ENCODE measurements around the gene FBXL12. TPM values are rescaled to one million over a fixed set of nuclear protein-coding genes. Genes with fewer than 3 reads are reported as not detected.

FBXL12 gene
- total and polyA plus RNA-seq, 2 experiments from 2014 or later: 23.5 to 25.4 TPM

DNA sequence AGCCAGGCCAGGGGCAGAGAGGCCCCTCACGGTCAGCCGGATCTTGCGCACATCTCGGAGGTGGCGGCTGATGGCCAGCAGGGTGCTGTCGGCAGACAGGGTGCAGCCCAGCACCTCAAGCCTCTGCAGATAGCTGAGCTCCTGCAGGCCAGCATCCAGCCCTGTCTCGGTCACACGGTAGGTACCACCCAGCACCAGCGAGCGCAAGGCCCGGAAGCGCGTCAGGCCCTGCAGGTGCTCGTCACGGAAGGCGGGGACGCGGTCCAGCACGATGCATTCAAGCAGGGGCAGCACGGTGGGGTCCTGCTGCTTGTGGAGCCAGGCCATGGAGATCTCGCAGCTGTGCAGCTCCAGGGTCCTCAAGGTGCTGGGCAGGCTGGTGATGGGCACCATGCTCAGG is 7.7 kb downstream of the FBXL12 start:
- H3K27ac Mint-ChIP-seq: no peak overlapping the region
- TF ChIP-seq, protein P1, sequence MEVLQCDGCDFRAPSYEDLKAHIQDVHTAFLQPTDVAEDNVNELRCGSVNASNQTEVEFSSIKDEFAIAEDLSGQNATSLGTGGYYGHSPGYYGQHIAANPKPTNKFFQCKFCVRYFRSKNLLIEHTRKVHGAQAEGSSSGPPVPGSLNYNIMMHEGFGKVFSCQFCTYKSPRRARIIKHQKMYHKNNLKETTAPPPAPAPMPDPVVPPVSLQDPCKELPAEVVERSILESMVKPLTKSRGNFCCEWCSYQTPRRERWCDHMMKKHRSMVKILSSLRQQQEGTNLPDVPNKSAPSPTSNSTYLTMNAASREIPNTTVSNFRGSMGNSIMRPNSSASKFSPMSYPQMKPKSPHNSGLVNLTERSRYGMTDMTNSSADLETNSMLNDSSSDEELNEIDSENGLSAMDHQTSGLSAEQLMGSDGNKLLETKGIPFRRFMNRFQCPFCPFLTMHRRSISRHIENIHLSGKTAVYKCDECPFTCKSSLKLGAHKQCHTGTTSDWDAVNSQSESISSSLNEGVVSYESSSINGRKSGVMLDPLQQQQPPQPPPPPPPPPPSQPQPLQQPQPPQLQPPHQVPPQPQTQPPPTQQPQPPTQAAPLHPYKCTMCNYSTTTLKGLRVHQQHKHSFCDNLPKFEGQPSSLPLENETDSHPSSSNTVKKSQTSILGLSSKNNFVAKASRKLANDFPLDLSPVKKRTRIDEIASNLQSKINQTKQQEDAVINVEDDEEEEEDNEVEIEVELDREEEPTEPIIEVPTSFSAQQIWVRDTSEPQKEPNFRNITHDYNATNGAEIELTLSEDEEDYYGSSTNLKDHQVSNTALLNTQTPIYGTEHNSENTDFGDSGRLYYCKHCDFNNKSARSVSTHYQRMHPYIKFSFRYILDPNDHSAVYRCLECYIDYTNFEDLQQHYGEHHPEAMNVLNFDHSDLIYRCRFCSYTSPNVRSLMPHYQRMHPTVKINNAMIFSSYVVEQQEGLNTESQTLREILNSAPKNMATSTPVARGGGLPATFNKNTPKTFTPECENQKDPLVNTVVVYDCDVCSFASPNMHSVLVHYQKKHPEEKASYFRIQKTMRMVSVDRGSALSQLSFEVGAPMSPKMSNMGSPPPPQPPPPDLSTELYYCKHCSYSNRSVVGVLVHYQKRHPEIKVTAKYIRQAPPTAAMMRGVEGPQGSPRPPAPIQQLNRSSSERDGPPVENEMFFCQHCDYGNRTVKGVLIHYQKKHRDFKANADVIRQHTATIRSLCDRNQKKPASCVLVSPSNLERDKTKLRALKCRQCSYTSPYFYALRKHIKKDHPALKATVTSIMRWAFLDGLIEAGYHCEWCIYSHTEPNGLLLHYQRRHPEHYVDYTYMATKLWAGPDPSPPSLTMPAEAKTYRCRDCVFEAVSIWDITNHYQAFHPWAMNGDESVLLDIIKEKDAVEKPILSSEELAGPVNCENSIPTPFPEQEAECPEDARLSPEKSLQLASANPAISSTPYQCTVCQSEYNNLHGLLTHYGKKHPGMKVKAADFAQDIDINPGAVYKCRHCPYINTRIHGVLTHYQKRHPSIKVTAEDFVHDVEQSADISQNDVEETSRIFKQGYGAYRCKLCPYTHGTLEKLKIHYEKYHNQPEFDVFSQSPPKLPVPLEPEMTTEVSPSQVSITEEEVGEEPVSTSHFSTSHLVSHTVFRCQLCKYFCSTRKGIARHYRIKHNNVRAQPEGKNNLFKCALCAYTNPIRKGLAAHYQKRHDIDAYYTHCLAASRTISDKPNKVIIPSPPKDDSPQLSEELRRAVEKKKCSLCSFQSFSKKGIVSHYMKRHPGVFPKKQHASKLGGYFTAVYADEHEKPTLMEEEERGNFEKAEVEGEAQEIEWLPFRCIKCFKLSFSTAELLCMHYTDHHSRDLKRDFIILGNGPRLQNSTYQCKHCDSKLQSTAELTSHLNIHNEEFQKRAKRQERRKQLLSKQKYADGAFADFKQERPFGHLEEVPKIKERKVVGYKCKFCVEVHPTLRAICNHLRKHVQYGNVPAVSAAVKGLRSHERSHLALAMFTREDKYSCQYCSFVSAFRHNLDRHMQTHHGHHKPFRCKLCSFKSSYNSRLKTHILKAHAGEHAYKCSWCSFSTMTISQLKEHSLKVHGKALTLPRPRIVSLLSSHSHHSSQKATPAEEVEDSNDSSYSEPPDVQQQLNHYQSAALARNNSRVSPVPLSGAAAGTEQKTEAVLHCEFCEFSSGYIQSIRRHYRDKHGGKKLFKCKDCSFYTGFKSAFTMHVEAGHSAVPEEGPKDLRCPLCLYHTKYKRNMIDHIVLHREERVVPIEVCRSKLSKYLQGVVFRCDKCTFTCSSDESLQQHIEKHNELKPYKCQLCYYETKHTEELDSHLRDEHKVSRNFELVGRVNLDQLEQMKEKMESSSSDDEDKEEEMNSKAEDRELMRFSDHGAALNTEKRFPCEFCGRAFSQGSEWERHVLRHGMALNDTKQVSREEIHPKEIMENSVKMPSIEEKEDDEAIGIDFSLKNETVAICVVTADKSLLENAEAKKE (CRISPR knock-in tag; IDR thresholded peaks at IDR 0.05): no peak
- TF ChIP-seq NANOG (IDR thresholded peaks at IDR 0.05; ENCODE audit: borderline replicate concordance) (no peak), EZH2phosphoT487 (IDR thresholded peaks at IDR 0.05; ENCODE audit: unreplicated experiment) (no peak), ZNF331 (CRISPR knock-in tag; IDR thresholded peaks at IDR 0.05; ENCODE audit: low read depth) (no peak), CREB1 (CRISPR knock-in tag; IDR thresholded peaks at IDR 0.05; ENCODE audit: low read depth) (no peak), EZH2 (IDR thresholded peaks at IDR 0.05; ENCODE audit: low read depth, unreplicated experiment) (no peak), JUNB (IDR thresholded peaks at IDR 0.05; ENCODE audit: unreplicated experiment) (no peak)
- TF ChIP-seq, protein P2, sequence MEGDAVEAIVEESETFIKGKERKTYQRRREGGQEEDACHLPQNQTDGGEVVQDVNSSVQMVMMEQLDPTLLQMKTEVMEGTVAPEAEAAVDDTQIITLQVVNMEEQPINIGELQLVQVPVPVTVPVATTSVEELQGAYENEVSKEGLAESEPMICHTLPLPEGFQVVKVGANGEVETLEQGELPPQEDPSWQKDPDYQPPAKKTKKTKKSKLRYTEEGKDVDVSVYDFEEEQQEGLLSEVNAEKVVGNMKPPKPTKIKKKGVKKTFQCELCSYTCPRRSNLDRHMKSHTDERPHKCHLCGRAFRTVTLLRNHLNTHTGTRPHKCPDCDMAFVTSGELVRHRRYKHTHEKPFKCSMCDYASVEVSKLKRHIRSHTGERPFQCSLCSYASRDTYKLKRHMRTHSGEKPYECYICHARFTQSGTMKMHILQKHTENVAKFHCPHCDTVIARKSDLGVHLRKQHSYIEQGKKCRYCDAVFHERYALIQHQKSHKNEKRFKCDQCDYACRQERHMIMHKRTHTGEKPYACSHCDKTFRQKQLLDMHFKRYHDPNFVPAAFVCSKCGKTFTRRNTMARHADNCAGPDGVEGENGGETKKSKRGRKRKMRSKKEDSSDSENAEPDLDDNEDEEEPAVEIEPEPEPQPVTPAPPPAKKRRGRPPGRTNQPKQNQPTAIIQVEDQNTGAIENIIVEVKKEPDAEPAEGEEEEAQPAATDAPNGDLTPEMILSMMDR (conservative IDR thresholded peaks at IDR 0.05; ENCODE audit: low read depth in 2 of 2): no peak
- TF ChIP-seq, protein P3, sequence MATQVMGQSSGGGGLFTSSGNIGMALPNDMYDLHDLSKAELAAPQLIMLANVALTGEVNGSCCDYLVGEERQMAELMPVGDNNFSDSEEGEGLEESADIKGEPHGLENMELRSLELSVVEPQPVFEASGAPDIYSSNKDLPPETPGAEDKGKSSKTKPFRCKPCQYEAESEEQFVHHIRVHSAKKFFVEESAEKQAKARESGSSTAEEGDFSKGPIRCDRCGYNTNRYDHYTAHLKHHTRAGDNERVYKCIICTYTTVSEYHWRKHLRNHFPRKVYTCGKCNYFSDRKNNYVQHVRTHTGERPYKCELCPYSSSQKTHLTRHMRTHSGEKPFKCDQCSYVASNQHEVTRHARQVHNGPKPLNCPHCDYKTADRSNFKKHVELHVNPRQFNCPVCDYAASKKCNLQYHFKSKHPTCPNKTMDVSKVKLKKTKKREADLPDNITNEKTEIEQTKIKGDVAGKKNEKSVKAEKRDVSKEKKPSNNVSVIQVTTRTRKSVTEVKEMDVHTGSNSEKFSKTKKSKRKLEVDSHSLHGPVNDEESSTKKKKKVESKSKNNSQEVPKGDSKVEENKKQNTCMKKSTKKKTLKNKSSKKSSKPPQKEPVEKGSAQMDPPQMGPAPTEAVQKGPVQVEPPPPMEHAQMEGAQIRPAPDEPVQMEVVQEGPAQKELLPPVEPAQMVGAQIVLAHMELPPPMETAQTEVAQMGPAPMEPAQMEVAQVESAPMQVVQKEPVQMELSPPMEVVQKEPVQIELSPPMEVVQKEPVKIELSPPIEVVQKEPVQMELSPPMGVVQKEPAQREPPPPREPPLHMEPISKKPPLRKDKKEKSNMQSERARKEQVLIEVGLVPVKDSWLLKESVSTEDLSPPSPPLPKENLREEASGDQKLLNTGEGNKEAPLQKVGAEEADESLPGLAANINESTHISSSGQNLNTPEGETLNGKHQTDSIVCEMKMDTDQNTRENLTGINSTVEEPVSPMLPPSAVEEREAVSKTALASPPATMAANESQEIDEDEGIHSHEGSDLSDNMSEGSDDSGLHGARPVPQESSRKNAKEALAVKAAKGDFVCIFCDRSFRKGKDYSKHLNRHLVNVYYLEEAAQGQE (IDR thresholded peaks at IDR 0.05; ENCODE audit: unreplicated experiment): no peak
- TF ChIP-seq, protein P4, sequence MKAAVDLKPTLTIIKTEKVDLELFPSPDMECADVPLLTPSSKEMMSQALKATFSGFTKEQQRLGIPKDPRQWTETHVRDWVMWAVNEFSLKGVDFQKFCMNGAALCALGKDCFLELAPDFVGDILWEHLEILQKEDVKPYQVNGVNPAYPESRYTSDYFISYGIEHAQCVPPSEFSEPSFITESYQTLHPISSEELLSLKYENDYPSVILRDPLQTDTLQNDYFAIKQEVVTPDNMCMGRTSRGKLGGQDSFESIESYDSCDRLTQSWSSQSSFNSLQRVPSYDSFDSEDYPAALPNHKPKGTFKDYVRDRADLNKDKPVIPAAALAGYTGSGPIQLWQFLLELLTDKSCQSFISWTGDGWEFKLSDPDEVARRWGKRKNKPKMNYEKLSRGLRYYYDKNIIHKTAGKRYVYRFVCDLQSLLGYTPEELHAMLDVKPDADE (IDR thresholded peaks at IDR 0.05): no peak
- no peak overlapping the region for H3K4me3 ChIP-seq
- H2AFZ ChIP-seq: no peak overlapping the region
- H3K27me3 ChIP-seq (ENCODE audit: insufficient read depth): no peaks in the 10 kb centered on the region
- no peak for DNase-seq (ENCODE audit: low spot score)
- no peak for ATAC-seq
- no peak overlapping the region for H3K4me3 Mint-ChIP-seq
- H3K27ac ChIP-seq (ENCODE audit: low read depth): no peak overlapping the region
- peaks cover 12% of the 10 kb centered on the region; the same call in 1 of the 2 replicates for H3K36me3 ChIP-seq (ENCODE audit: insufficient read depth)
- no peaks in the 10 kb centered on the region for H3K27me3 Mint-ChIP-seq (ENCODE audit: insufficient read depth, low read depth, poor library complexity)
- H4K20me1 ChIP-seq (replicated peaks; ENCODE audit: insufficient read depth): no peaks in the 10 kb centered on the region; the same call in 1 of the 2 replicates
- peaks cover 35% of the 10 kb centered on the region for H3K79me2 ChIP-seq (replicated peaks; ENCODE audit: insufficient read depth)
- H3K4me1 ChIP-seq (ENCODE audit: insufficient read depth): no peaks in the 10 kb centered on the region
- no peak overlapping the region for H3K4me2 ChIP-seq
- peaks cover 35% of the 10 kb centered on the region for H3K36me3 Mint-ChIP-seq (ENCODE audit: low read depth)
- H3K9me3 Mint-ChIP-seq: peaks cover 16% of the 10 kb centered on the region; the same call in 2 of the 3 replicates
- H3K9me2 ChIP-seq (ENCODE audit: insufficient read depth): no peaks in the 10 kb centered on the region
- H3K4me1 Mint-ChIP-seq: no peaks in the 10 kb centered on the region
- H3F3A ChIP-seq (replicated peaks; ENCODE audit: low read depth): no peaks in the 10 kb centered on the region

All from GM23338 (cell line).